HG03139 (cell line): ENCODE results near the gene TUFT1.
"Not testable (repeated sequence)": the region's sequence is repeated elsewhere in the genome, so short reads cannot be mapped to it uniquely, and the experiment has no call there.

Experiments
- ATAC-seq: cut with Tn5 transposase; IDR thresholded peaks from one replicate; pipeline ENCODE4 v1.9.1; 2021; ENCODE audit not compliant: unreplicated experiment

Gene TUFT1

DNA sequence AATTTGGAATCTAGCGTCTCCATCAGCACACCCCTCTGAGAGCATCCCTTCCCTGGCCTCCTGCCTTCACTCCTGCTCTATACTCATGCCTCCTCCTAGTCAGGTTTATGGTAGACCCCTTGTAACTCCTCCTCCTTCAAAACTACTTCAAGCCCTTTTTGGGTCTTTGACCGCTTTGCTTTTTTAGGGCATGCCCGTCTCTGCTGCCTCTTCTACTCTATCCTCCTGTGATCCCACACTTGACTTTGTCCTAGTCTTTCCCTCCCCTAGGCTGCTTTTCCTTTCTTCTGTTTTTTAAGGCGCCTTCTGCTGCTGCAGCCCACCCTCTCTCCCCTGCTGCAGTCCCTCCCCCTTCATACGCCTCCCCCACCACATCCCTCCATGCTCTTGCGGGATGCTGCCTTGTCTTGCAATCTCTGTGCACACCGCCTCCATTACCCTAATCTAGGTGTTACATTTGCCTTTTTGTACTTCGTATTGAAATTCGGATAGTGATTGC is 73.2 kb downstream of the TUFT1 start:
- ATAC-seq, result no peak

DNA sequence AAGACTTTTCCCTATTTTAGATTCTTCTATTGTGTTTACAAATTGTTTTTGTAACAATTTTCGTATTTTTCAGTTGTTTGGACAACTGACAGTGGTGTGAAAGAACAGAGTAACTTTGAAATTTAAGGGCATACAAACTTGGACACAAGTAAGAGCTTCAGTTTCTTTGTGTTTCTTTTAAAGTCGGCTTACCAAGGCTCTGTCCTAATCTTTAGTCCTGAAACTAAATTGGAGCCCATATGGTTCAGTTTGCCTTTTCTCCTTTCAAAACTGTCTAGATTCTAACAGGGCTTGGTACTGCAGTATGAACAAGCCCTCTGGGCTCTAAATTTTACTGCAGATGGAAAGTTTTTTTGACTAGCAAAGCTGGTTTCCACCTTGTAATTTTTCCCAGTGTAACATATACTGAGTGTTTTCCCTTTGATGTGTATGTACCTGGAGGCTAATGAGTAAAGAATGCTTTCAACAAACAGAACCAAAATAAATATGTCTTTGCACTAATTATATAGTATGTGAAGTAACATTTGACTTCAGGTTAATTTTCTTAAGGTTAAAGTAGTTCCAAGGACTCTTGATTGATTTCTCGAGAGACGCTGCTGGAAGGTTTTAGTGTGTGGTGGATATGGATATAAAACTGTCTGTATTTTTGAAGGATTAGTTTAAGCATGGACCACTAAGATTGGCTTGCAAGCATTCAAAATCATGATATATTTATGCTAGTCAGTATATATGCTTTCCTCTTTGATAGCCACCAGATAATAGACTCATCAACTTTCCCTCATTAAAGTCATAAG is 75.8 kb downstream of the TUFT1 start:
- ATAC-seq, result no peak

DNA sequence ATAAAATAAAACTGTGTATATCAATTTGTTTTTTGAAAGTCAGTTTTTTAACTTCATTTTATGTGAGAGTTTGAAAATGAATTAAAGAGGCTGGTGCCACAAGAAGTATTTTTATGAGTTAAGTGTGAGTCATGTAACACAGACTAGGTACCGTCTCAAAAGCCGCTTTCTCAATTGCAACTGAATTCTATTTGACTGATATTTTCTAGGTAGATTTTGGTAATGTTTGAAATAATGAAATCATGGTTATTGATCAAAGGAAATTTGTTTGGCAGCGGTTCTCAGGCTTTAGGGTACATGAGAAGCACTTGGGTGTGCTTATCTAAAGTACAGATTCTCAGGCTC is 76.4 kb downstream of the TUFT1 start:
- ATAC-seq, result no peak

DNA sequence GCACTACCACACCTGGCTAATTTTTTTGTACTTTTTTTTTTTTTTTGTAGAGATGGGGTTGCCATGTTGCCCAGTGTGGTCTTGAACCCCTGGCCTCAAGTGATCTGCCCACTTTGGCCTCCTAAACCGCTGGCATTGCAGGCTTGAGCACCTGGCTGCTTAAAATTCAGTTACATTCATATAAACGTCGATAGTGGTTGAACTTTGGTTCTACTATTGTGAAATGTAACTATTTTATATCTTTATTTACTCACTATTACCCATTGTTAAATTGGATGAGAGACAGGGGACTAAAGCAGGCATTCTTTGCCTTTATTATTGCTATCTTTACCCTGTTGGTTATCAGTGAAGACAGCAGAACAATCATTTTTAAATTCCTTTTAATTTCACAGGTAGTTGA is 77.9 kb downstream of the TUFT1 start:
- no peak for ATAC-seq

DNA sequence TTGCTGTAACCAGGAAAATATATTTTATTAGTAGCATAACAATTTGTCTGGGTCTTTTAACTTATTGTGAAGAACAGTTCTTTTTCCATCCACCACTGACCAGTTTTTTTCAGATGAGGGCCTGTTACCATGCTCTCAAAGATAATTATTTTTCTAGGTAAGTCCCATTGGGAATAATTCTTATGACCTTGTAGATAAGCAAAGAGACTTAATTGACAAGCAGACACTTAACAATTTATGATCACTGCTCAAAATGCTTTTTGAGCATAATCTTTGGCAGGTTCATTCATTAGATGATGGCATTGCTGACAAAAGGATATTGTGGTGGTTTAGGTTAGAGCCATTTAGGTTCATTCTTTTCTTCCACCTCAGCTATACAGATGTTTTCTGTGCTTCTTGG is 78.4 kb downstream of the TUFT1 start:
- no peak for ATAC-seq

DNA sequence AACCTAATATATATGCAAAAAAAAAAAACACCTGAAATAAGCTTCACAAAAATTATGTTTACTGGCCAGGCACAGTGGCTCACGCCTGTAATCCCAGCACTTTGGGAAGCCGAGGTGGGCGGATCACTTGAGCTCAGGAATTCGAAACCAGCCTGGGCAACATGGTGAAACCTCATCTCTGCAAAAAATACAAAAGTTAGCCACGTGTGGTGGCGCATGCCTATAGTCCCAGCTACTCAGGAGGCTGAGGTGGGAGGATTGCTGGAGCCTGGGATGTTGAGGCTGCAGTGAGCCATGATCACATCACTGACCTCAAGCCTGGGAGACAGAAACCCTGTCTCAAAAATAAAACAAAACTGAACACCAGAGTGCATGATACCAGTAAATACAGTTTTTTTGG is 78.9 kb downstream of the TUFT1 start:
- ATAC-seq, result not testable (repeated sequence)

DNA sequence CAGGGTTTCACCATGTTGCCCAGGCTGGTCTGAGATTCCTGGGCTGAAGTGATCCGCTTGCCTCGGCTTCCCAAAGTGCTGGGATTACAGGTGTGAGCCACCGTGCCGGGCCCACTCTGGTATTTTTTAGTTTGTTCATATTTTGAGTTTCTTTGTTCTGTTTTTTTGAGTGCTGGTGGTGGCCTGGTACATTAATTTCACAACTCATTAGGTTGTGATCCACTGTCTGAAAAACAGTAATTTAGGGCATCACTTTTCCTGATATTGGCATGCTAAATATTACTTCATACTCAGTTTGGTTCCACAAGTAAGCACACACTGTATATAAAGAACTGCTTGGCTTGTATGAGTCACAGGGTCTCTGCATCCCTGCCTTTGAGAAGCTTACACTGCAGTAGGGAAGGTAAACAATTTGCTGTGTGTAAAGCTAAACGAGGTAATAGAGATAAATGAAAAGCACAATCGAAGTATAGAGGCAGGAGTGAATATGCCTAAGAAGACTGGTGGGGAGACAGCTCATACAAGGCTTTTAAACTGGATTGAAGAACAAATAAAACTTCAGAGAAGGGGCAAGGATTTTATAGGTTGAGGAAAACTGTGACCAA is 79.5 kb downstream of the TUFT1 start:
- ATAC-seq, result no peak

DNA sequence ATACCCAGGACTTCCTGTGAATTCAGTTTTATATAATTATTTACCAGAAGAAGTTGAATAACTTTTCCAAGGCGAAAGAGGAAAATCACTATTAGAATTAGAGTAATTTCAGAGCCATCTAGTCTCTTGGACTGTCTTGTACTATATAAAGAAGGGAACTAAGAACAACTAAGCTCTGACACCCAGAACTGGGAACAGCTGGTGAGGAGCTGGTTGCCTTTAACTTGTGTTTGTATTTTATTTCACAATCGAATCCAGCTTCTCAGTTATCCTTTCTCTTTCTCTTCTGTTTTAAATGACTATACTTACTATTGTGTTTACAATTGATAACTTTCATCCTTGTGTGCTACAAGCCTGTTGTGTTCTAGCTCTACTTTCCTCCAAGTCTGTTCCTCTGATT is 80.2 kb downstream of the TUFT1 start:
- no peak for ATAC-seq

DNA sequence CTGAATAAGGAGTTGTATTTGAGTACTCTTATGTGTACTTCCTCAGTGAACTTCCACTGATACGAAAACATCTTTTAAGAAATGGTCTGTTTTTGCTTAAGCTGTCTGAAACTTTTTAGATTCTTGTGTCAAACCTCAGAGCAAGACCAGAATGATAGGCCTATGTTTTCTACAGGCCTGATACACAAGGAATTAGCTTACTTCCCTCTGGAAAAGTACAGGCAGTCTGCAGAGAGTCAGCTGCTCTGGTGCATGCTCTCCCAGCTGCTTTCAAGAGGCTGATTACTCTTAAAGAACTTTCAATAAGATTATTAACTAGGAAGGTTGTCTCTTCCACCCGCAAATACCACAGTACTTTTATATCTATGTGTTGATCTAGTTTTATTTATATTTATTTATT is 81.2 kb downstream of the TUFT1 start:
- no peak for ATAC-seq

DNA sequence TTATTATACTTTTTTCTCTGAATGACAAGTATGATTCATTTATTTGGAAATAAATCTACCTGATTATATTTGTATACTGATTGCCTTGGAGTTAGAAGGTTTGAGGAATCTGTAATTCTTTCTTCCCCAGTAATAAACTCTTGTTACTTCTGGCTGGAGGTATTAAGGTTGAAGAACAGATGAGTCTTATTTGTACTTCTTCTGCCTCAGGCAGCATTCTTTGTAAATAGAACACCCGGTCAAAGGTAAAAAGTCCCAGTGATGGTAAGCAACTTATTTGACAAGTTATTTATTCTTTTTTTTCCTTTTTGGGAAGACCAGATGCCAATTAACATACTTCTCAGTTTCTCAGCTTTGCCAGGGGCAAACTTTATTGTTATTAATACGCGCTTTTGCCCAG is 84.7 kb downstream of the TUFT1 start:
- ATAC-seq, result no peak

DNA sequence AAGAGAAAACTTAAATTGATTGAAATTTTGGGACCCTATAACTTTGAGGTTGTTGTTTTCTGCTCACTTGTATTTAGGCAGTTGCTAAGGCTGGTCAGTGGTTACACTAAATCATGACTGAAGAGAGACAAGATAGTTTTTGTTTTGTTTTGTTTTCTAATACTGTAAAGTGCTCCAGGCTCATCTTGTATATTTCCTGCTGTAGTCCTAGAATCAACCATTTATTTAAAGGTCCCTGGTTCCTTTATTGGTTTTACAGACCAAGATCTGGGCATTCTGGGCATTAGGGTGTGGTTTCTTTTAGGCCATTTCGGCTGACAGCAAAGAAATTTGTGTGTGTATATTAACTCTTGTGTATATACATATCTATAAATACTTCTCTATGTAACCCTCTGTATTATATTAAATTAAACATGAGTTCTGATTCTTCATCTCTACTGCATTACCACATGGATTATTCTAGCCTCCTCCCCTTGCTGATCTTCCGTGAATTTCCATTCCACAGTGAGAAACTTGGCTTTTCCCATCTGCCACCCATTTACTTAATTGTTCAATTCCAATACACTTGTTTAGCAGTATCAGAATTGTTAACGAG is 86.7 kb downstream of the TUFT1 start:
- ATAC-seq, result no peak

DNA sequence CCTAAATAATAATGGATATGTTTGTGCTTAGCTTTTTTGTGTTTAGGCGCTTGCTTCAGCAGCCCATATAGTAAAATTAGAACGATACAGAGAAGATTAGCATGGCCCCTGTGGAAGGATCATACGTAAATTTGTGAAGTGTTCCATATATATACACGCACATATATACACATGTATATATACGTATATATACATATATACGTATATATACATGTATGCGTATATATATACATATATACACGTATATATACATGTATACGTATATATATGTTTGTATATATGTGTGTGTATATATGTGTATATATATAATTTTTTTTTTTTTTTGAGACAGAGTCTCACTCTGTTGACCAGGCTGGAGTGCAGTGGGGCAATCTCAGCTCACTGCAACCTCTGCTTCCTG is 89.2 kb downstream of the TUFT1 start:
- ATAC-seq, result no peak
